Fibroblast of skin of left biceps (primary cell): ENCODE data around the gene PLEKHN1.
A peak's percentile ranks its signal among the peaks of the same experiment; 100 is the strongest.

Source experiments
- DNase-seq, 2 experiments: peaks; one replicate each; pipeline ENCODE4 v3.0.0-alpha.2; 2013; ENCODE audit warnings: low read depth in 2 of 2

Gene PLEKHN1

GRCh38 chr1:929712-930632, 36.3 kb upstream of the PLEKHN1 start:
- no peak for DNase-seq

GRCh38 chr1:930633-931138, 35.6 kb upstream of the PLEKHN1 start:
- no peak for DNase-seq

GRCh38 chr1:931380-932172, 34.7 kb upstream of the PLEKHN1 start:
- no peak for DNase-seq

GRCh38 chr1:932173-932510, 34.1 kb upstream of the PLEKHN1 start:
- no peak for DNase-seq

- no peak for DNase-seq
Measured at GRCh38 chr1:932776-933602, 33.3 kb upstream of the PLEKHN1 start.

GRCh38 chr1:933603-933940, 32.7 kb upstream of the PLEKHN1 start:
- DNase-seq: no peak

GRCh38 chr1:934991-935750, 31.1 kb upstream of the PLEKHN1 start:
- DNase-seq: no peak

- no peak for DNase-seq
Measured at GRCh38 chr1:935751-936231, 30.5 kb upstream of the PLEKHN1 start.

GRCh38 chr1:936348-937264, 29.7 kb upstream of the PLEKHN1 start:
- DNase-seq: no peak

GRCh38 chr1:937521-937920, 28.8 kb upstream of the PLEKHN1 start:
- no peak for DNase-seq

GRCh38 chr1:938088-938683, 28.1 kb upstream of the PLEKHN1 start:
- DNase-seq: no peak

GRCh38 chr1:938711-939489, 27.4 kb upstream of the PLEKHN1 start:
- no peak for DNase-seq

GRCh38 chr1:939511-940106, 26.7 kb upstream of the PLEKHN1 start:
- DNase-seq: no peak

- peak; percentile 50 to 59 for DNase-seq
Measured at GRCh38 chr1:940107-941014, 25.9 kb upstream of the PLEKHN1 start.

GRCh38 chr1:941015-941587, 25.2 kb upstream of the PLEKHN1 start:
- no peak for DNase-seq

GRCh38 chr1:941588-942383, 24.5 kb upstream of the PLEKHN1 start:
- DNase-seq: peak; percentile 66 to 67
